IMR-90 (cell line): Measurements from ENCODE around the gene RUFY1. TPM values are rescaled to one million over a fixed set of nuclear protein-coding genes. Genes with fewer than 3 reads are reported as not detected.
"Not testable (repeated sequence)": the region's sequence is repeated elsewhere in the genome, so short reads cannot be mapped to it uniquely, and the experiment has no call there.

Experiments
- ATAC-seq: fragments of 200-7000 bp; cut with Tn5 transposase; 2 replicates; pipeline ENCODE4 v1.9.1; 2020; ENCODE audit warnings: low read depth, mild to moderate bottlenecking, moderate library complexity
- BruUV-seq: library from RNA; stranded (reverse); fragments of 400-500 nt; replicated peaks from 2 replicates; lab custom pipeline; 2021; lab: Mats Ljungman, UMichigan
- CTCF ChIA-PET: fragments of 300-600 bp; formaldehyde crosslinking; extraction: SDS; loops from one replicate; lab custom pipeline; 2021; ENCODE audit warnings: antibody characterized with exemption; lab: Yijun Ruan, JAX
- POLR2A ChIA-PET: fragments of 300-600 bp; sonication (Branson Sonifier 250); formaldehyde crosslinking; loops from one replicate; lab custom pipeline; 2022; ENCODE audit warnings: antibody characterized with exemption; ENCODE audit not compliant: unreplicated experiment; lab: Charles Lee
- DNase-seq: peaks from one replicate; pipeline ENCODE4 v3.0.0; 2013
- H2AFZ ChIP-seq: replicated peaks from 2 replicates; pipeline ENCODE3; 2013; ENCODE audit warnings: low read length, mild to moderate bottlenecking; ENCODE audit not compliant: poor library complexity
- H2AK5ac ChIP-seq: 2 replicates; pipeline ENCODE4 v1.6.1; 2013; ENCODE audit warnings: low read depth, low read length, inconsistent platforms
- H2AK9ac ChIP-seq: replicated peaks from 2 replicates; pipeline ENCODE3; 2013; ENCODE audit warnings: mild to moderate bottlenecking, low read depth, low read length, moderate library complexity; ENCODE audit not compliant: poor library complexity
- H2BK120ac ChIP-seq: 2 replicates; pipeline ENCODE4 v1.6.1; 2013; ENCODE audit warnings: low read depth, low read length, inconsistent platforms
- H2BK15ac ChIP-seq: 3 replicates; pipeline ENCODE4 v1.6.1; 2013; ENCODE audit warnings: low read depth, low read length, inconsistent platforms
- H2BK20ac ChIP-seq: 2 replicates; pipeline ENCODE4 v1.6.1; 2013; ENCODE audit warnings: low read depth, mild to moderate bottlenecking, inconsistent platforms, low read length, moderate library complexity
- H2BK5ac ChIP-seq: 2 replicates; pipeline ENCODE4 v1.6.1; 2013; ENCODE audit warnings: mild to moderate bottlenecking, low read depth, low read length, inconsistent platforms; ENCODE audit not compliant: poor library complexity, severe bottlenecking
- H3K14ac ChIP-seq: replicated peaks from 2 replicates; pipeline ENCODE4 v1.6.1; 2013; ENCODE audit warnings: low read depth, low read length, inconsistent platforms
- H3K18ac ChIP-seq: 2 replicates; pipeline ENCODE4 v1.6.1; 2013; ENCODE audit warnings: low read depth, low read length, control low read depth
- H3K23ac ChIP-seq: 2 replicates; pipeline ENCODE4 v1.6.1; 2013; ENCODE audit warnings: low read depth, low read length, inconsistent platforms
- H3K27ac ChIP-seq: 2 replicates; pipeline ENCODE4 v1.5.1; 2013; ENCODE audit warnings: mild to moderate bottlenecking, control low read depth, low read length; ENCODE audit not compliant: insufficient read depth
- H3K27me3 ChIP-seq: 2 replicates; pipeline ENCODE4 v1.6.1; 2013; ENCODE audit warnings: low read length; ENCODE audit not compliant: control insufficient read depth, insufficient read depth
- H3K36me3 ChIP-seq: 2 replicates; pipeline ENCODE4 v1.6.1; 2013; ENCODE audit warnings: low read length, mixed read lengths; ENCODE audit not compliant: control insufficient read depth, insufficient read depth
- H3K4ac ChIP-seq: 2 replicates; pipeline ENCODE4 v1.6.1; 2013; ENCODE audit warnings: low read depth, low read length, inconsistent platforms
- H3K4me1 ChIP-seq: 2 replicates; pipeline ENCODE4 v1.6.1; 2013; ENCODE audit warnings: low read length, mixed read lengths; ENCODE audit not compliant: control insufficient read depth, insufficient read depth
- H3K4me2 ChIP-seq: 2 replicates; pipeline ENCODE4 v1.6.1; 2013; ENCODE audit warnings: low read depth, mild to moderate bottlenecking, control low read depth, low read length, moderate library complexity
- H3K4me3 ChIP-seq: 2 replicates; pipeline ENCODE4 v1.5.1; 2013; ENCODE audit warnings: low read depth, mild to moderate bottlenecking, control low read depth, low read length, moderate library complexity; ENCODE audit not compliant: insufficient read depth
- H3K56ac ChIP-seq: 2 replicates; pipeline ENCODE4 v1.6.1; 2013; ENCODE audit warnings: low read length, inconsistent platforms; ENCODE audit not compliant: insufficient read depth; ENCODE audit errors: extremely low read depth
- H3K79me1 ChIP-seq, 2 experiments: 2 replicates each; pipeline ENCODE4 v1.6.1; 2013; ENCODE audit warnings: low read length in 2 of 2, inconsistent platforms in 1 of 2, low read depth in 1 of 2
- H3K9ac ChIP-seq: 2 replicates; pipeline ENCODE4 v1.6.1; 2013; ENCODE audit warnings: low read depth, low read length, control low read depth
- H3K9me1 ChIP-seq: 2 replicates; pipeline ENCODE4 v1.6.1; 2013; ENCODE audit warnings: low read length, inconsistent platforms; ENCODE audit not compliant: insufficient read depth
- H3K9me3 ChIP-seq: 2 replicates; pipeline ENCODE4 v1.6.1; 2013; ENCODE audit warnings: low read length; ENCODE audit not compliant: control insufficient read depth, insufficient read depth
- H4K20me1 ChIP-seq: 2 replicates; pipeline ENCODE4 v1.6.1; 2013; ENCODE audit warnings: low read length, inconsistent platforms; ENCODE audit not compliant: insufficient read depth
- H4K5ac ChIP-seq: 2 replicates; pipeline ENCODE4 v1.6.1; 2013; ENCODE audit warnings: mild to moderate bottlenecking, low read depth, low read length, control low read depth
- H4K8ac ChIP-seq, 2 experiments: 2 replicates each; pipeline ENCODE4 v1.6.1; 2013; ENCODE audit warnings: low read depth in 2 of 2, low read length in 2 of 2, control low read depth in 1 of 2, inconsistent platforms in 1 of 2
- H4K91ac ChIP-seq: 2 replicates; pipeline ENCODE4 v1.6.1; 2013; ENCODE audit warnings: low read depth, low read length, inconsistent platforms; ENCODE audit not compliant: insufficient read depth
- WGBS, 2 experiments: methylation state at CpG; one replicate each; pipeline versions ENCODE4 v1.1.5 to v1.1.7; 2013; ENCODE audit warnings: missing lambda C conversion rate in 2 of 2; ENCODE audit not compliant: insufficient read length in 1 of 2; ENCODE audit errors: extremely low coverage in 2 of 2; 5-methylcytosine and 5-hydroxymethylcytosine counted together
- dilution Hi-C: fragments of 300-500 bp; cut with HindIII; formaldehyde crosslinking; loops from one replicate; pipeline ENCODE4 v1.14.3; 2018; ENCODE audit warnings: low sequenced_read_pairs; ENCODE audit not compliant: unreplicated experiment
- in situ Hi-C: fragments of 300-500 bp; cut with MboI; formaldehyde crosslinking; loops from 3 replicates; pipeline ENCODE4 v1.14.3; 2019; ENCODE audit warnings: low sequenced_read_pairs, inconsistent platforms, mixed read lengths
- intact Hi-C: fragments of 100-400 bp; cut with micrococcal nuclease; formaldehyde crosslinking; loops from 2 replicates; pipeline ENCODE4 v1.10.0; 2022
- polyA plus RNA-seq, 3 experiments: library from polyadenylated mRNA; depleted of rRNA; stranded (reverse); fragments of >200 nt; gene quantifications; 2 replicates each; pipeline ENCODE4 v1.2.3, GENCODE V29; 2012; ENCODE audit warnings: low replicate concordance in 1 of 3
- total RNA-seq: library from RNA; depleted of rRNA; stranded (reverse); fragments of >200 nt; gene quantifications from 2 replicates; pipeline ENCODE4 v1.2.3, GENCODE V29; 2012

The RUFY1 gene
- total and polyA plus RNA-seq, 2 of the 4 experiments (the other 2 are of a cell fraction) = 19.5 to 21.8 TPM

DNA sequence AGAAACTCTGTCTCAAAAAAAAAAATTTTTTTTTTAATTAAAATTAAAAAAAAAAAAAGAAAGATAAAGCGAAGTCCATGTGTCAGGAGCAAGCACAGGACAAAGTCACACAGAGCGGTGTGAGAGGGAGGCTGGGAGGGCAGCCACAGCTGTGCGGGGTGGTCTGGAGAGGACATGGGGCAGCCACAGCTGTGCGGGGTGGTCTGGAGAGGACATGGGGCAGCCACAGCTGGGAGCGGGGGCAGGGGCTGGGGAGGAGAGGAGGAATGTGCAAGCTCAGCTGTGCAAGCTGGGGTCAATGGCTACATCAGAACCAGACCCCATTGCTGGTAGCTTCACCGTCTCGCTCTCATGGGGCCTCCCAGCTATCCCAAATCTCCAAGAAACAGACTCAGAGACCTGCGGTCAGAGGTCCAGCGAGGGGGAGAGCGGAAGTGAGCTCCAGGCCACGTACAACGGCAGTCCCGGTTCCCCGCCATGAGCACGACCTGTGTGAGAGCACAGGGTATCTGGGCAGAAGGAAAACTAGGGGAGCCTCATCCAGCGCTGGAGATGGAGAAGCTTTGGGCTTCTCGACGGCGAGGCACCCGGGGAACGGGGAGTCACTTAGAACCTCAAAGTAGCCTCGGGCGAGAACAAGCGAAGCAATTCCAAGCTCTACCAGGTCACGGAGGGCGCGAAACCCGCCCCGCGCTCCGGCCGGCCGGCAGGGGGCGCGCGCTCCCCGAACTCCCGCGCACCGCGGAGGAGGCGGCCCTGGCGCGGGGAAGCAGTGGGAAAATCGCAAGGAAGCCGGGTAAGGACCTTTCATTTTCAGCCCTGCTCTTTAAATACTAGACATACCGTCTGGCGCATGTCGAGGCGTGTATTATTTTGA, 107.2 kb downstream of the RUFY1 start:
- in situ Hi-C loops, POLR2A ChIA-PET, H3K14ac ChIP-seq, H3K36me3 ChIP-seq, H3K9me1 ChIP-seq, H2AK5ac ChIP-seq, H3K4ac ChIP-seq, H2BK5ac ChIP-seq, H3K23ac ChIP-seq, CTCF ChIA-PET, H2BK20ac ChIP-seq, H2BK120ac ChIP-seq, intact Hi-C loops, H3K4me1 ChIP-seq, dilution Hi-C loops, H2AFZ ChIP-seq, DNase-seq, H4K20me1 ChIP-seq, H2BK15ac ChIP-seq, H3K79me1 ChIP-seq, H3K56ac ChIP-seq, H2AK9ac ChIP-seq, H3K27ac ChIP-seq, H3K18ac ChIP-seq, BruUV-seq, H4K91ac ChIP-seq, H3K27me3 ChIP-seq, H3K9me3 ChIP-seq: not testable (repeated sequence)
- H4K8ac ChIP-seq = peak overlapping the region in 1 of 2 experiments; percentile 72; a peak in 1 of 4 replicates
- peak overlapping the region; percentile 67 for H3K9ac ChIP-seq
- ATAC-seq = peak; percentile 93
- peak overlapping the region; percentile 69; the same call in 1 of the 2 replicates for H4K5ac ChIP-seq
- WGBS, 2 experiments = no CpG with 5 or more reads among the region's 50 CpGs
- peak overlapping the region; percentile 81; the same call in 1 of the 2 replicates for H3K4me2 ChIP-seq
- 0 out of 2 replicates have a peak overlapping the region, but pooled peaks have one; percentile 24 for H3K4me3 ChIP-seq
